PC-3 (cell line): ENCODE data around the gene MLEC. TPM values are rescaled to one million over a fixed set of nuclear protein-coding genes. Genes with fewer than 3 reads are reported as not detected.
A peak's percentile ranks its signal among the peaks of the same experiment; 100 is the strongest.

Experiments used
- ATAC-seq: fragments of 200-7000 bp; cut with Tn5 transposase; 2 replicates; pipeline ENCODE4 v1.9.1; 2020; ENCODE audit warnings: mild to moderate bottlenecking, moderate library complexity
- BruUV-seq: library from RNA; stranded (reverse); fragments of 400-500 nt; replicated peaks from 2 replicates; lab custom pipeline; 2021; lab: Mats Ljungman, UMichigan
- CTCF ChIA-PET: fragments of 300-600 bp; sonication (Branson Sonifier 250); formaldehyde crosslinking; loops from one replicate; lab custom pipeline; 2022; ENCODE audit warnings: antibody characterized with exemption; lab: Charles Lee
- POLR2A ChIA-PET: fragments of 300-600 bp; sonication (Branson Sonifier 250); formaldehyde crosslinking; loops from one replicate; lab custom pipeline; 2022; ENCODE audit warnings: antibody characterized with exemption; ENCODE audit not compliant: unreplicated experiment; lab: Charles Lee
- DNase-seq: peaks from one replicate; pipeline ENCODE4 v3.0.0-alpha.2; 2015
- H2AFZ ChIP-seq: fragments of 300-600 bp; sonication (generic); 2 replicates; pipeline ENCODE4 v1.6.0; 2016; ENCODE audit warnings: antibody characterized with exemption, low read length
- H3F3A ChIP-seq: fragments of 300-600 bp; sonication (generic); one replicate; pipeline ENCODE4 v1.6.0; 2017; ENCODE audit warnings: antibody characterized with exemption, low read length, control low read depth, mild to moderate bottlenecking; ENCODE audit not compliant: unreplicated experiment
- H3K27ac ChIP-seq: fragments of 300-600 bp; sonication (generic); 2 replicates; pipeline ENCODE4 v1.5.1; 2016; ENCODE audit warnings: mild to moderate bottlenecking, low read length
- H3K27me3 ChIP-seq: fragments of 300-600 bp; sonication (generic); 2 replicates; pipeline ENCODE4 v1.6.1; 2016; ENCODE audit warnings: low read length, mixed read lengths
- H3K36me3 ChIP-seq: fragments of 300-600 bp; sonication (generic); 2 replicates; pipeline ENCODE4 v1.6.1; 2016; ENCODE audit warnings: low read depth, mixed run types, low read length, mixed read lengths
- H3K4me1 ChIP-seq: fragments of 300-600 bp; sonication (generic); 2 replicates; pipeline ENCODE4 v1.5.1; 2016; ENCODE audit warnings: low read length; ENCODE audit not compliant: insufficient read depth
- H3K4me2 ChIP-seq: fragments of 300-600 bp; sonication (generic); 2 replicates; pipeline ENCODE4 v1.6.0; 2016; ENCODE audit warnings: low read length
- H3K4me3 ChIP-seq: fragments of 300-600 bp; sonication (generic); 2 replicates; pipeline ENCODE4 v1.5.1; 2016; ENCODE audit warnings: mild to moderate bottlenecking, low read length, mixed read lengths
- H3K79me2 ChIP-seq: fragments of 300-600 bp; sonication (generic); 2 replicates; pipeline ENCODE4 v1.6.1; 2017; ENCODE audit warnings: low read length, mixed read lengths
- H3K9ac ChIP-seq: fragments of 300-600 bp; sonication (generic); 2 replicates; pipeline ENCODE4 v1.6.0; 2016; ENCODE audit warnings: mild to moderate bottlenecking, low read length
- H3K9me2 ChIP-seq: fragments of 300-600 bp; sonication (generic); replicated peaks from 2 replicates; pipeline ENCODE4 v1.6.1; 2016; ENCODE audit warnings: mixed run types, low read length, mixed read lengths
- H3K9me3 ChIP-seq: fragments of 300-600 bp; sonication (generic); 2 replicates; pipeline ENCODE4 v1.6.1; 2016; ENCODE audit warnings: low read length, mixed read lengths
- H4K20me1 ChIP-seq: fragments of 300-600 bp; sonication (generic); 2 replicates; pipeline ENCODE4 v1.6.1; 2016; ENCODE audit warnings: low read length, mixed read lengths
- CTCF ChIP-seq: fragments of 300-600 bp; sonication (generic); conservative IDR thresholded peaks from 2 replicates; pipeline ENCODE4 v1.5.1; 2017; ENCODE audit warnings: antibody characterized with exemption, low read depth, mild to moderate bottlenecking, low read length
- EZH2 ChIP-seq: fragments of 300-600 bp; sonication (generic); IDR thresholded peaks from one replicate; pipeline ENCODE4 v1.6.1; 2017; ENCODE audit warnings: antibody characterized with exemption, mild to moderate bottlenecking, low read length; ENCODE audit not compliant: unreplicated experiment
- EZH2phosphoT487 ChIP-seq: fragments of 300-600 bp; sonication (generic); IDR thresholded peaks from 2 replicates; pipeline ENCODE4 v1.6.1; 2018; ENCODE audit warnings: mild to moderate bottlenecking, antibody characterized with exemption, low read length, borderline replicate concordance
- intact Hi-C: fragments of 100-400 bp; cut with micrococcal nuclease; formaldehyde crosslinking; loops from 2 replicates; pipeline ENCODE4 v1.9.0; 2023
- total RNA-seq: library from RNA; depleted of rRNA; stranded (reverse); fragments of >200 nt; gene quantifications from 2 replicates; pipeline ENCODE4 v1.2.3, GENCODE V29; 2014

The MLEC gene
- total RNA-seq, 1 experiment from 2014 or later, result 158 TPM

GRCh38 chr12:120710031-120710804, 23.3 kb downstream of the MLEC start, which contains the start of gene UNC119B:
Gene UNC119B, plus strand, starts transcription at chr12:120710458. Its CDS starts 17 bp downstream, at chr12:120710475.
- H3K27me3 ChIP-seq, result no peaks in the 10 kb centered on the region
- peaks cover 25% of the 10 kb centered on the region for H3K79me2 ChIP-seq
- H3K9me3 ChIP-seq, result no peaks in the 10 kb centered on the region
- TF ChIP-seq CTCF, result no peak
- no peak for TF ChIP-seq EZH2
- no peak for TF ChIP-seq EZH2phosphoT487
- H3K36me3 ChIP-seq, result peaks cover 12% of the 10 kb centered on the region; the same call in 1 of the 2 replicates
- peak within 1 kb of the TSS; percentile 77 for H2AFZ ChIP-seq
- peaks cover 6% of the 10 kb centered on the region for H3F3A ChIP-seq
- H3K4me2 ChIP-seq, result peak within 1 kb of the TSS; percentile 96
- BruUV-seq, result no TSS peak
- DNase-seq (peak; percentile 56), ATAC-seq (peak; percentile 68)
- ChIA-PET POLR2A (interaction anchor here (0.7 kb wide), 1 partner anchor 129 kb away, joined by 10 read pairs; the partner anchor contains the start of gene POP5), CTCF (no interaction called here)
- intact Hi-C loops, result loop anchor here (1.0 to 5.0 kb wide), 4 partner anchors 21 to 262 kb away; partner anchors contain the start of gene SPPL3
- H3K27ac ChIP-seq, result 0 out of 2 replicates have a peak within 1 kb of the TSS, but pooled peaks have one; percentile 9
- no peaks in the 10 kb centered on the region for H4K20me1 ChIP-seq
- H3K4me1 ChIP-seq, result peaks cover 25% of the 10 kb centered on the region
- H3K9ac ChIP-seq, result peak within 1 kb of the TSS; percentile 92
- H3K4me3 ChIP-seq, result peak within 1 kb of the TSS; percentile 83
- H3K9me2 ChIP-seq, result no peaks in the 10 kb centered on the region

- Histone ChIP-seq H3K4me1 (peaks cover 21% of the 10 kb centered on the region), H3K9ac (peak overlapping the region; percentile 92), H3K4me3 (peak overlapping the region; percentile 83), H3K9me2 (no peaks in the 10 kb centered on the region), H3K4me2 (peak overlapping the region; percentile 96), H4K20me1 (no peaks in the 10 kb centered on the region), H3K36me3 (peaks cover 13% of the 10 kb centered on the region; the same call in 1 of the 2 replicates), H3K79me2 (peaks cover 25% of the 10 kb centered on the region), H3K27me3 (no peaks in the 10 kb centered on the region), H3K27ac (0 out of 2 replicates have a peak overlapping the region, but pooled peaks have one; percentile 9), H3F3A (peaks cover 6% of the 10 kb centered on the region), H3K9me3 (no peaks in the 10 kb centered on the region), H2AFZ (peak overlapping the region; percentile 77)
- TF ChIP-seq EZH2 (no peak), CTCF (no peak), EZH2phosphoT487 (no peak)
- ChIA-PET CTCF (interaction anchor here (1.0 kb wide), 1 partner anchor 62 kb away, joined by 5 read pairs; no protein-coding TSS in a partner anchor), POLR2A (interaction anchor here (0.6 to 0.7 kb wide), 3 partner anchors 17 to 130 kb away, joined by 3 to 21 read pairs (median 10); partner anchors contain the start of gene POP5)
- DNase-seq (no peak), ATAC-seq (peak; percentile 45)
- intact Hi-C loops, result loop anchor here (1.0 to 5.0 kb wide), 4 partner anchors 22 to 261 kb away; partner anchors contain the start of gene SPPL3
- no TSS peak for BruUV-seq
Measured at GRCh38 chr12:120710805-120711296, 23.9 kb downstream of the MLEC start.
